HG03571 (cell line): ENCODE data around the gene CARMIL1.
"Not testable (repeated sequence)": the region's sequence is repeated elsewhere in the genome, so short reads cannot be mapped to it uniquely, and the experiment has no call there.

Source experiments
- ATAC-seq: cut with Tn5 transposase; IDR thresholded peaks from one replicate; pipeline ENCODE4 v1.9.1; 2021; ENCODE audit not compliant: unreplicated experiment

The CARMIL1 gene

DNA sequence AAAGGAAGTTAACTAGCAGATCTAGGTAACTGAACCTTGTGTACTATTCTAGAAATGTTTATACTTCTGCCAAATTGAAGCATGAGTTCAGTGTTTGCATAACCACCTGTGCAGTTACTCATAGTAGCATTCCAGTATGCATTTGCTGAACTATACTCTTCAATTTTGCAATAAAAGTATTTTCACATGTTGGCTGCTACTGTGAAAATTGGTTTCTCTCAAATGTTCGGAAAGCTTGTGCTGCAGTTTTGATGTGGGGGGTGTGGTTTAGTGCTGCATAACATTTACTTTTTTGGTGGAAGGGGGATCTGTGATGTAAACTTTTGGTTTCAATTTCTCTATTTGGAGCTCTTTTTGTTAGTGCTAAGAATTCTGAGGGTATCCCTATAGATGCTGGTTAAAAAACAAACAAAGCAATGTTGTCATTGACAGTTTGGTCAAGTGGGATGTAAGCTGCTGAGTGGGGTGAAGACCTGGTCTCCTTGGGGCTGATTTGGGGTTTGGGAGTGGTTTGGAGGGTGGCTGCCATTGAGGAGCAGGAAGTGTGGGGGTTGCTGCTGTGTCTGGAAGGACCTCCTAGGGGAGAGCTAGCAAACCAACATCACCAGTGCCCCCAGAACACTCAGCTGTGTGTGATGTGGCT lies 87.8 kb downstream of the CARMIL1 start:
- ATAC-seq: peak; percentile 52

DNA sequence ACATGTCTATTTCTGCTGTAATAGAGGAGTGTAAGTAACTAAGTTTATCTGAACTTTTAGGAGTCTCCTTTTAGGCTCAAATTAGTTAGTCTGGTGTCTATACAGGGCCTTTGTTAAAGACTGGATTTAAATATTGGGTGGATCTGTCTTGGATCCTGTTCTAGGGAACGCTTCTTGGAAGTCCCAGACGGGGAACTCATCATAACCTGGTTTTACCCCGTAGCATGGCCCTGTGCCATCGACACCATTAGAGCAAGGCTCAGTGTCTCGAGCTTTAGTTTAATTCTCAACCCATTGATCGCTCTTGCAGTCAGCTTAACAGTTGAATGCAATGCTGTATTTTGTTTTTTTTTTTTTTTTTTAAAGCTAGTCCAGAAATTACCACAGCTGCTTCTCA lies 89.9 kb downstream of the CARMIL1 start:
- ATAC-seq: no peak

DNA sequence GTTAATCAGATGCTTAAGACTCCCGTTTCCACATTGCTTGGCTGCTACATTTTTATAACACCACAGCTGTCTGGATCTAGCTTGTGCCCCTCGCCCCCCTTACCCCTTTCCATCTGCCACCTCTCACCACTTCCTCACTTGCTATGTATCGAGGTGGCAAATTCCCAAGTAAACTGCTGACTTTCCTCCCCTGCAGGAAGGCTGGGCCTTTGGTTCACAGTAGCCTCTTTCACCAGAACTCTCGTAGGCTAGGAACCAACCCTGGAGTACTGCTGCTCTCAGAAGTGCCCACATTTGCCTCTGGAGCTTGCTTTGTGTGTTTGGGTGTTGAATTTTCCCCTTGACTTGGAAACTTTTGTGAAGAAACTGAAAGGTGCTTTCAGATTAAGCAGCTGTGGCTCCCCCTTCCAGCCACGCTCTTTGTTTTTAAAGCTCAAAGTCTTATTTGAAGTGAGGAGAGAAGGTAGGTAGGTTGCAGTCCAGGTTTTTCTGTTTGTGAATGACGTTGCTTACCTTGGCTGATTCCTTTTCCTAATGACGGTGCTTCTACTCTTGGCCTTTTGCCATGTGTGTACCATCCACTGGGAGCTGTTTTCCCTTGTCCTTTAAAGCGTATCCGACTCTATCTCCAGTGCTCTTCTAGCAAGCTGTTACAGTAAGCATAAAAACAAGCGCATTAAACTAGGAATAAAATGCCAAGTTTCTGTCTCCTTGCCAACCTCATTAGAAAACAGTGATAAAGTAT lies 90.4 kb downstream of the CARMIL1 start:
- ATAC-seq: no peak

DNA sequence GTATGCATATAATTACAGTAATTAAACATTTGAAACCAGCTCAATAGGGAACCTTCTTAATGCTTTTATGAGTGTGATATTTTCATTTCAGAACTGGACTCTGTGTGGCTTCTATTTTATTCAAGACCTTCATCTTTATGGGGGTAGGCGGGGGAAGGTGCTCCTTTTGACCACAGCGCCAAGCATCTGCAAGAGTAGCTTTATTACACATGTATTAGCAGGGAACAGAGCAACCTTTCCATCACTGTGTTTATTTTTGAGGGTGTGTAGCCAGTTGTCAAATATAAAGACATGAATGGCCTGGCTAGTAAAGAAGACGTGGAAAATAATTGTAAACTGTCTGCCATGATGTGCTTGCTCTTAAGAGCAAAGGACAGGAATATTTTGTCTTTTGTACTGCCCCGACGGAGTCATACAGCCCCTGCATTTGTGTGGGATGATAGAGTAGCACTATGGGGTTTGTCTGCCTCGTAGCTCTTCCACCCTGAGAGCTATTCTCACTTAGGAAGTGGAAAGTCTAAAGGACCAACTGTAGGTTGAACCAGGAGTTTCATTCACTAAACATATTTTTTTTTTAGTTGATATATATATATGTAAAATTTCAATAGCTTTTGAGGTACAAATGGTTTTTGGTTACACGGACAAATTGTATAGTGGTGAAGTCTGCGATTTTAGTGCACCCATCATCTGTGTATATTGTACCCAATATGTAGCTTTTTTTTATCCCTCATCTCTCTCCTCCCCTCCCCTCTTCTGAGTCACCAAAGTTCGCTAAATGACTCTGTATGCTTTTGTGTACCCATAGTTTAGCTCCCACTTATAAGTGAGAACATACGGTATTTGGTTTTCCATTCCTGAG lies 91.2 kb downstream of the CARMIL1 start:
- ATAC-seq: no peak

DNA sequence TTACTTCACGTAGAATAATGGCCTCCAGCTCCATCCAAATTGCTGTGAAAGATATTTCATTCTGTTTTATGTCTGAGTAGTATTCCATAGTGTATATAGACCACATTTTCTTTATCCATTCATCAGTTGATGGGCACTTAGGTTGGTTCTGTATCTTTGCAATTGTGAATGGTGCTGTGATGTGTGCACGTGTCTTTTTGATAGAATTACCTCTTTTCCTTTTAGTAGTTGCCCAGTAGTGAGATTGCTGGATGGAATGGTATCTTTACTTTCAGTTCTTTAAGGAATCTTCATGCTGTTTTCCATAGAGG lies 91.8 kb downstream of the CARMIL1 start:
- ATAC-seq: no peak

DNA sequence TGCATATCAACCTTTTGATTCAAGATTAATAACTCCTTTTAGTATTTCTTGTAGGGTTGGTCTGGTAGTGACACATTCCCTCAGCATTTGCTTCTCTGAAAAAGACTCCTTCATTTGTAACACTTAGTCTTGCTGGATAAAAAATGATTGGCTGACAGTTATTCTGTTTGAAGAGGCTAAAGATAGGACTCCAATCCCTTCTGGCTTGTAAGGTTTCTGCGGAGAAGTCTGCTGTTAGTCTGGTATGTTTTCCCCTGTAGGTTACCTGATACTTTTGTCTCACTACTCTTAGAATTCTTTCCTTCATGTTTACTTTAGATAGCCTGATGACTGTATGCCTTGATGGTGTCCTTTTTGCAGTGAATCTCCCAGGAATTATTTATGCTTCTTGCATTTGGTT lies 96.0 kb downstream of the CARMIL1 start:
- no peak for ATAC-seq

DNA sequence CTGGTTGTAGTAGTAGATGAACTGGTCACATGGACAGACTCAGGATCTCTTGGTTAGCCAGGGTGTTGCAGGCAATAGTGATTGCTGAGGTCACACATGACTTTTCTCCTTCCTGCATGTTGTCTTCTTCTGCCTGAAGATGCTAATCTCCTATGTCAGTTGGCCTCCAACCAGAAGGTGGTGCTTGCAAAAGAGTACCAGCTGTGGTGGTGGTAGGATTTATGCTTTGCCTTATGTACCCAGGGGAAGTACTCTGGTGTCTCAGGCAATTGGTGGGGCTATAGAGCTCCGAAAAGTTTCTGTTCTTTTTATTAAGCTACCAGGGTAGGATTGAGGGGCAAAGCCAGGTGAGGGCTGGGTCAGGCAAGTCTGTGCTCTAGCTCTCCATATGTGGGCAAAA lies 98.5 kb downstream of the CARMIL1 start:
- no peak for ATAC-seq

DNA sequence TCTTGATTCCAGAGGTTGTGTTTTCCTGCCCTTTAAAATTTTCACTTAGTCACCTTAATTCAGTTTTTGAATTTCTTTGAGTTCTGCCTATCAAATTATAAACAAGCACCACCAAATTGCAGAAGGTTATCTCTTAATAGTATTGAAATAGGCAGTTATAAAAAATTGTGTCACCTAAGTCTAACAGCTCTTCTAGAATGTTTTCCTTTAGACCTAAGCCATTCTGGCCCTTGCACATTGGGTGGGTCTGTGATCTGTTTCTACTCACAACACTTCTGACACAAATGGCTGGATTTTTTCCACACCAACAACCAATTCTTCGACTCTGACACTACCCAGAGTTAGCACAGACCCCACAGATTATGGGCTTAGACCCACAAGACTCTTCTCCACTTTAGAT lies 101.9 kb downstream of the CARMIL1 start:
- no peak for ATAC-seq

DNA sequence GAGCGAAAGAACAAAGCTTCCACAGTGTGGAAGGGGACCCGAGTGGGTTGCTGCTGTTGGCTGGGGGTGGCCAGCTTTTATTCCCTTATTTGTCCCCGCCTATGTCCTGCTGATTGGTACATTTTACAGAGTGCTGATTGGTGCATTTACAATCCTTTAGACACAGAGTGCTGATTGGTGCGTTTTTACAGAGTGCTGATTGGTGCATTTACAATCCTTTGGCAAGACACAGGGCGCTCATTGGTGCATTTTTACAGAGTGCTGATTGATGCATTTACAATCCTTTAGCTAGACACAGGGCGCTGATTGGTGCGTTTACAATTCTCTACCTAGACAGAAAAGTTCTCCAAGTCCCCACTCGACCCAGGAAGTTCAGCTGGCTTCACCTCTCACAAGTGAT lies 103.3 kb downstream of the CARMIL1 start:
- not testable (repeated sequence) for ATAC-seq

DNA sequence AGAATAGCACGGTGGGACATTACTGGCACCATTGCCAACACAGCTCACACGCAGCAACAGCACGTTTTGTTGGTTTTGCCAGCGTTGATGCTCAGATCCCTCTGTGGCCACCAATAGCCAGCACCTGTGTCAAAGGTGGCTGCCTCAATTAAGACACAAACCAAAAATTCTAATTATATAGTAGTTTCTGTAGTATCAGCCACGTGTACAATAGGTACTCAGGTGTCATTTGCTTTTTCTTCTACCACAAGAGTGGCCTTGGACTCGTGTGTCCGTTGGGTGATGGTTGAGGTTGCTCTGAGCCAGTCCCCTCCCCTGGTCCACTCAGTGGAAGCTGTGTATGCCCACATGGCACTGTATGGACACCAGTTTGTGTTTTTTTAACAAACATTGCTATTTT lies 105.1 kb downstream of the CARMIL1 start:
- ATAC-seq: no peak

DNA sequence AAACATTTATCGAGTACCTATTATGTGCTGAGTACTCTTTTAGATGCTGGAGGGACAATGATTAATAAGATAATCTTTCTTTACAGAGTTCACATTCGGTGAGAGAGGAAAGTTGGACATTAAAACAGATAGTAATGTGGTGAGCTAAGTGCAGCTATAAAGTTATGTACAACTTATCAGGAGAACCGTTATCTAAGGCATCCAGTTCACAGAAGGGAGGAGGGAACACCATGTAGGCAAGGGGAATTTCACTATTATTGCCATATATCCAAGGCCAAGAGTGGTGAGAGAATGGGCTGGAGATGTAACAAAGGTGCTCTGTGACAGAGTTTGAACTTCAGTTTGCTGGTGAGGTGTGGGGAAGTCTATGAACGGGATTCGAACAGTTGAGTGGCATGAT lies 105.8 kb downstream of the CARMIL1 start:
- ATAC-seq: no peak

DNA sequence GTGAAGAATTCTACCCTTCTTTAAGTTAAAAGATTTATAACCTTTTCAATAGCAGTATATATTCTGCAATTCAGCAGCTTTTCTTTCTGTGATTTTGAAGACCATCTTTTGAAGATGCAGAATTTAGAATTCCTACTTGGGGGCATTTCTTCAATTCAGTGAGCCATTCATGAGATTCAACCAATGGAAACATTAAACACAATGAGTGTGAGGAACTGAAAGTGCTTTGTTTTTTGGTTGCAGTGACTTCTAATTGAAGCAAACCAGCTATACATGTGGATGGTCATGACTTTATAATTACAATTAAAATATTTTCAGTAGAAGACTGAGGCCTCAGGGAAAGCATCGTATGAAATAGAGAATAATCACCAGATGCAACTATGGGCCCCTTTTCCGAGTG lies 108.3 kb downstream of the CARMIL1 start:
- no peak for ATAC-seq

DNA sequence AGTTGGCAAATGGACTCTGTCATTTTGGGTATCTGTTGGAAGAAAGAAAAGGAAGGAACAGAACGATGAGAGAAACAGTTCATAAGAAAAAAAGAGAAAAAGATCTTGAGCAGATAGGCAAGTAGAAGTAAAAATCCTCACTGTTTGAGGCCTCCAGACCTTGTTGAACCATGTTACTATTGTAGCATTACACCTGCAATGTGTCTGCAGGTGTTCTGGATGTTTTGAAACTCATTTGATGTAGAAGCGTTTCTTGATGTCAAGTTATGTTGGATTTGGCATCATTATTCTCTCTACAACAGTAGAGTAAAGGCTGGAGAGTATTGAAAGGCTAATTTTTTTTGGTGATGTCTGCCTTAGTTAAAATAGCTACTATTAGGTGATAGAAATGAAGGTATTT lies 108.7 kb downstream of the CARMIL1 start:
- no peak for ATAC-seq

DNA sequence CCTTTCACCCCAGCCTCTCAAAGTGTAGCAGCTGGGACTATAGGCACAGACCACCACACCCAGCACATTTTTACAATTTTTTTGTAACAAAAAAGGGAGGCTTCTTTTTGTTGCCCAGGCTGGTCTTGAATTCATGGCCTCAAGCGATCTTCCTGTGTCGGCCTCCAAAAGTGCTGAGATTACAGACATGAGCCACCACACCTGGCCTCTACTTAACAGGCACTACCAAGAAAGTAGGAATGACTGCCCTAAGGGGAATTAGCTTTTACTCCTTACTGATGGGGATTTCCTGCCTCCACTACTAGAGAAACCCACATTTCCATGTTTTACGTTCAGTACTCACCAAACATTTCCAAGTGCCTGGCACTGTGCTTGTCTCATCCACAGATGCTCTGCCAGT lies 109.6 kb downstream of the CARMIL1 start:
- no peak for ATAC-seq

DNA sequence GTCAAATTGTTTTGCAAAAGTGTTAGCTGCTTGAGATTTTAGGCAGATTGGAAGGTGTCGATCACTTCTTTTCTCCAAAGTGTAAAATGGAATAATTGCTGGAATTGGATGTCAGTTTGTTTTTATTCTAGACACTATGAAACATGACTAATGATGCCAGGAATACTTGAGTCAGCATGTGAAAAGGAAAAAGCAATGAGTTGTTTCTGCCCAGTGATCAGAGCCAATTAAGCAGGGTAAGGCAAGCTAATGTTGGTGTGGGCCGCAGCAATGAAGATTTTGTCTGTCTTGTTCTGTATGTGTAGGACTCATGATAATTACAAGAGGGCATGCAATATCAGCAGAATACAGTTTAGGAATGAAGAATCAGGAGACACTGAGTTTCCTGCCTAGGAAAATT lies 110.3 kb downstream of the CARMIL1 start:
- no peak for ATAC-seq

DNA sequence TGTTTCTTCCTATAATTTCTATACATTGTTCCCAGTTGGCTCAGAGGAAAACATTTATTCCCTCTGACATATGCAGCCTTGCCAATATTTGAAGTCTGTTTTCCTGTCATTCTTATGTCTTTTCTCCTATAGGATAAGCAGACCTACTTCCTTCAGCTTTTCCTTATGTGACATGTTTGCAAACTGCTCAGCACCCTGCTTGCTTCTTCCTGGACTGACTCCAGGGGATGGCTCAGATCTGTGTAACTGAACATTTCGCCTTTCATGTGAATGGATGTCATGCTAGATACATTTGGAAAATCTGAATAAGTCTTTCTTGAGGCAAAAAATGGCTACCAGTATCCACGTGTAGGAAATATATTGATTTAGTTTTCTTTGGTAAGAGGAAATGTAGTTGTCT lies 113.2 kb downstream of the CARMIL1 start:
- no peak for ATAC-seq

DNA sequence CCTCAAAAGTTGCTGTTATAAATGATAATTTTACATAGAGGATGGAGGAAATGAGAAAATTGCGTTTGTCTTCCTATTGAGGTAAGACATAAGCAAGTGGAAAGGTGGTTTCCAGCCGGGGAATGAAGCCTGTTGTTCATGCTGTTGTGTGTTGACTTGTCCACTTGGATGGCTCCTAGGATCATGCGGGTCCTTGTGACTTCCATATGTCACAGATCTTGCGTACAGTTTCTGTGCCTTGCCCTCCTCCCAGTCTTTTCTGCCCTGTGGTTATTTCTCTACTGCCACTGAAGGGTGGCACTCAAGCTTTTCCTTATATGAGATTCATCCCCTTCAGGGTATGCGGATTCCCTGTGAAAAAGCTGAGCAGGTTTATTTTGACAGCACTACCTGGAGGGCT lies 116.6 kb downstream of the CARMIL1 start:
- no peak for ATAC-seq

DNA sequence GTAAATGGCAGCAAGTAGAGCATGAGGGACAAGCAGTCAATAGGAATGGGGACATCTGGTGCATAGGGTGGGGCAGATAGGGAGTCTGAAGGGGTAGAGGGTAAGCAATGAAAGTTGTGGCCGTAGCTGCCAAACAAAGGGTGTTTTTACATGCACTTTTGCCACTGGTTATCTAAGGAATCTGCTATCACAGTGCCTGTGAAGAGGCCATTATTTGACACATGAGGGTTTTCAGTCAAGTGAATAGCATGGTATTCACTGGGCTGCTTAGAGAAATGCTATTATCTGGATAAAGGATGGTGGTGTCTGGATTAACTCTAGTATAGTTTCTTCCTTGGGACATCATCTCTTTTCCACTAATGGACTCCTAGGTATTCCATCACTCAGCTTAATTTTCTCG lies 118.2 kb downstream of the CARMIL1 start:
- no peak for ATAC-seq

DNA sequence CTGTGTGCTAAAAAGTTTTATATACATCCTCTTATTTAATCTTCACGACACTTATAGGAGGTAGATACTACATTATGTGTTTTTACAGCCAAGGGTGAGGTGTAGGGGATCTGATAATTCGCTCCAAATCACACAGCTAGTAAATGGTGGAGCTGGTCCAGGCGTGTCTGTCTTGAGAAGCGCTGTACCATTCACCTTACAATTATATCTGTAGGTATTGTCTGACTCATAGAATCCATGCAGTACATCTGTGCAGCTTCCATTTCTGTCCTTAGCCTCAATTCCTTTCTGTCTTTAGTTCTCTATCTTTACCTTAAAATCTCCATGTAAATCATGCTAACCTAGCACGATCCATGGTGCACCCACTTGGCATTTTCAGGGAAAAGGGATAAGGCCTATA lies 120.7 kb downstream of the CARMIL1 start:
- ATAC-seq: no peak

DNA sequence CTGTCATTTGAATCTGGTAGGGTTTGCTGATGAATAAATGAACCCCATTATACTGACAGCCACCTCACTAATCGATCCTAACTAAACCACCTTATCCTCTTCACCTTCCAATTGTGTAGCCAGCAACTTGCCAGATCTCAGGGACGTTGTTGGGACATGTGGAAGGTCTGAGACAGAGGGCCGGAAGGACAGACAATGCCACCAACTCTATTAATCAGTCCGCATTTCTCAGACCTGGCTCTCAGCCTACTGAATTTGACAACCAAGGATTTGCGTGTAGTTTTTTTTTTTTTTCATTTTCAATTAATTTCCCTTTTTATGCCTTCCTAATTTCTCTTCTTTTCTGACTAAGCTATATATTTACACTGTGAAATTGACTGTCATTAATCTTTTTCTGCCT lies 122.5 kb downstream of the CARMIL1 start:
- ATAC-seq: no peak

DNA sequence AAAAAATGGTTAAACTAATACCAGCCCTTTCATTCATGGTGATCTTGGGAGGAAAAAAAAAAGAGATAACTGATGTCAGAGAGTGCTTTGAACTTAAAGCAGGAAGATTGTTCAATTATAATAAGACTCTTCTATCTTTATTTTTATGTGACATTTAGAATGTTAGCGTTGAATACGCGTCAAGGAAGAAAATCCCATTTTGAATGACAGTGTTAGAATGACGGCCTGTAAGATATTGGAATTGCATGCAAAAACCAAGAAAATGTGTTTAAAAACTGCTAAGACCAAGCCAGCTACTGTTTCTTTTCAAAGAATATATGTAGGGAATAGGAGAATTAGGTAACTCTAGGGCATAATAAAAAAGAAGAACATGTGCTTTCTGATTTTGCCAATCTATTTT lies 123.0 kb downstream of the CARMIL1 start:
- no peak for ATAC-seq

DNA sequence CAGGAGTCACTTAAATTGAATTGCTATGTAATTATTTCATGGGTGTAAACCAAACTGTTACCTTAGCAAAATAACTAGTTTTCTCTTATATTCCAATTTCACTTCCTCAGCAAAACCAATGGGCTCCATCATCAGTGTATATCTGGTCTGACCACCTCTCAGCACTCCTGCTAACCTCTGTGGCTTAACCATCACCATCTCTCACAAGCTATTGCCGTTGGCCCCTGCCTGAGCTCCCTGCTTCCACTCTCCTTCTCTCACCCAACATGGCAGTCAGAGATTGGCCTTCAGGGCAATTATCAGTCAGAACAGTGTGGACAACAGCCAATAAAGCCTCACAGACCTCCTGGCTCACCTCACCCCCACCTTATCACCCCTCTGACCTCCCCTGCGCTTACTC lies 124.0 kb downstream of the CARMIL1 start:
- no peak for ATAC-seq
